SU-DHL-6 (cell line): Measurements from ENCODE around the gene DNAH14.

ENCODE experiments used
- CTCF ChIP-seq: fragments of 200-600 bp; sonication (generic); IDR thresholded peaks from one replicate; pipeline ENCODE4 v1.5.1; 2017; ENCODE audit warnings: antibody characterized with exemption, mild to moderate bottlenecking, low read length, moderate library complexity; ENCODE audit not compliant: insufficient read depth, poor library complexity, severe bottlenecking
- EZH2phosphoT487 ChIP-seq: fragments of 200-600 bp; sonication (generic), shearing (Covaris generic); conservative IDR thresholded peaks from 2 replicates; pipeline ENCODE4 v1.6.1; 2018; ENCODE audit warnings: mild to moderate bottlenecking, antibody characterized with exemption, low read length, moderate library complexity, mixed read lengths

GRCh38 chr1:225428881-225429455 is 499.5 kb downstream of the DNAH14 start:
- TF ChIP-seq CTCF, result no peak
- no peak for TF ChIP-seq EZH2phosphoT487
